Natural killer cell (primary cell): ENCODE results near the gene SND1. TPM values are rescaled to one million over a fixed set of nuclear protein-coding genes. Genes with fewer than 3 reads are reported as not detected.

Experiments
- ATAC-seq, 3 donors: fragments of 150-1000 bp in 2 of 3; fragments of 200-7000 bp in 1 of 3; cut with Tn5 transposase; 1 replicate in 1 of 3; 2 replicates in 2 of 3; pipeline ENCODE4 v1.10.0; 2021; ENCODE audit warnings: mild to moderate bottlenecking in 2 of 3, moderate library complexity in 2 of 3
- DNase-seq, 2 donors: peaks; one replicate each; pipeline versions ENCODE4 v3.0.0 to v3.0.0-alpha.2; 2013 to 2021; ENCODE audit warnings: mixed read lengths in 1 of 2
- H3K27ac ChIP-seq: one replicate; pipeline ENCODE4 v1.5.1; 2013; ENCODE audit warnings: mild to moderate bottlenecking, low read length
- H3K27me3 ChIP-seq: one replicate; pipeline ENCODE4 v1.6.1; 2013; ENCODE audit warnings: low read length; ENCODE audit not compliant: control insufficient read depth, insufficient read depth
- H3K36me3 ChIP-seq: one replicate; pipeline ENCODE4 v1.6.1; 2013; ENCODE audit warnings: low read length; ENCODE audit not compliant: control insufficient read depth, insufficient read depth
- H3K4me1 ChIP-seq: one replicate; pipeline ENCODE4 v1.6.1; 2013; ENCODE audit warnings: low read length; ENCODE audit not compliant: control insufficient read depth, insufficient read depth
- H3K4me3 ChIP-seq: one replicate; pipeline ENCODE4 v1.5.1; 2013; ENCODE audit warnings: low read length
- H3K9me3 ChIP-seq: one replicate; pipeline ENCODE4 v1.6.1; 2013; ENCODE audit warnings: low read length; ENCODE audit not compliant: control insufficient read depth, insufficient read depth
- H3K27ac Mint-ChIP-seq, 2 donors: one replicate each; pipeline ENCODE4 v1.8.0; 2022; ENCODE audit warnings: mild to moderate bottlenecking in 2 of 2, mixed read lengths in 2 of 2, moderate library complexity in 1 of 2
- H3K27me3 Mint-ChIP-seq, 2 donors: one replicate each; pipeline ENCODE4 v1.8.0; 2022; ENCODE audit warnings: low read depth in 2 of 2, mixed read lengths in 2 of 2
- H3K36me3 Mint-ChIP-seq: one replicate; pipeline ENCODE4 v1.8.0; 2022; ENCODE audit warnings: mixed read lengths
- H3K4me1 Mint-ChIP-seq, 2 donors: one replicate each; pipeline ENCODE4 v1.8.0; 2022; ENCODE audit warnings: mixed read lengths in 2 of 2
- H3K4me3 Mint-ChIP-seq: one replicate; pipeline ENCODE4 v1.8.0; 2022; ENCODE audit warnings: mild to moderate bottlenecking, moderate library complexity, mixed read lengths
- H3K9me3 Mint-ChIP-seq, 2 donors: one replicate each; pipeline ENCODE4 v1.8.0; 2022; ENCODE audit warnings: mixed read lengths in 2 of 2
- CTCF ChIP-seq: fragments of 200-600 bp; IDR thresholded peaks from one replicate; pipeline ENCODE4 v1.8.0; 2022; ENCODE audit warnings: antibody characterized with exemption
- WGBS: methylation state at CpG from one replicate; pipeline ENCODE4 v1.1.7; 2013; ENCODE audit warnings: missing lambda C conversion rate; ENCODE audit not compliant: insufficient coverage; 5-methylcytosine and 5-hydroxymethylcytosine counted together
- intact Hi-C: fragments of 100-400 bp; cut with micrococcal nuclease; formaldehyde crosslinking; loops from one replicate; pipeline ENCODE4 v1.14.2; 2022
- total RNA-seq, 4 donors: library from RNA; stranded (reverse); fragments of 120-200 nt in 1 of 4; gene quantifications; one replicate each; pipeline versions ENCODE4 v1.2.3 to v1.2.4, GENCODE V29; 2013 to 2022

SND1 gene
- total RNA-seq, 3 donors from 2014 or later (not counting 1 experiment from before 2014, with no cell fraction given): 149 to 188 (median 149) TPM

GRCh38 chr7:128139406-128139805, 487.4 kb downstream of the SND1 start:
- Mint-ChIP-seq H3K36me3 (no peaks in the 10 kb centered on the region), H3K4me1 (peaks cover 10 to 16% of the 10 kb centered on the region in 2 donors), H3K4me3 (no peak overlapping the region), H3K27ac (no peak overlapping the region), H3K9me3 (no peaks in the 10 kb centered on the region), H3K27me3 (peaks cover 47 to 59% of the 10 kb centered on the region in 2 donors)
- TF ChIP-seq CTCF: no peak
- H3K4me3 ChIP-seq: no peak overlapping the region
- DNase-seq: no peak
- no peak overlapping the region for H3K27ac ChIP-seq
- H3K9me3 ChIP-seq: no peaks in the 10 kb centered on the region
- WGBS: 74% methylated on average over 2 of the region's 3 CpGs
- H3K4me1 ChIP-seq: peaks cover 19% of the 10 kb centered on the region
- no peak for ATAC-seq
- no peaks in the 10 kb centered on the region for H3K36me3 ChIP-seq
- H3K27me3 ChIP-seq: peaks cover 22% of the 10 kb centered on the region
- intact Hi-C loops: no loop called here

DNA sequence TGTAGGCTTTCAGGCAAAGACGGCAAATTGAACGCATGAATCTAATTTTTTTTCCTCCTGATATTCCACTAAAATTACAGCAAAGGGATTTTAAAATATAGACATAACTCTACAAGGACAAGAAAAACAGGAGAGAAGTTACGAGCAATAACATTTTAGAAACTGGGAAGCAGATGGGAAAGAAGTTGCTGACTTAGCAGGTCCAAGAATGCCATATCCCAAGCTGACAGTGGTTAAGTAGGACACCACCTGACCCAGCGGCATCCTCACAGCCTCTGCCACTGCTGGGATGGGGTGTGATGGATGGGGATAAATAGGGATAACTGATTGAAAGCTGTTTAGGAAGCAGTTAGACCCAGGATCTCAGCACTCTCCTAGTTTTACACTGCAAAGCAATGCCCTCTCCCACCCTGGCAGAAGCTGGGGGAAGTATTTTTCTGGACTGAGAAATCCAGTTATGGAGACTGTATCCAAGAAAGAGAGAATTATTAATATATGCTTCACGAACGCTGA, 489.7 kb downstream of the SND1 start:
- Mint-ChIP-seq H3K36me3 (no peaks in the 10 kb centered on the region), H3K27me3 (peaks cover 41 to 60% of the 10 kb centered on the region in 2 donors)
- ATAC-seq: no peak

More for the DNA sequence above, 489.7 kb downstream of the SND1 start:
- H3K4me3 Mint-ChIP-seq: no peak overlapping the region
- Histone ChIP-seq H3K4me3 (no peak overlapping the region), H3K27ac (no peak overlapping the region), H3K9me3 (no peaks in the 10 kb centered on the region), H3K27me3 (peaks cover 11% of the 10 kb centered on the region), H3K4me1 (no peaks in the 10 kb centered on the region), H3K36me3 (no peaks in the 10 kb centered on the region)
- no peaks in the 10 kb centered on the region for H3K4me1 Mint-ChIP-seq
- no peak for DNase-seq
- 97% methylated on average over 6 of the region's 6 CpGs for WGBS
- intact Hi-C loops: no loop called here
- no peak overlapping the region for H3K27ac Mint-ChIP-seq
- TF ChIP-seq CTCF: no peak
- no peaks in the 10 kb centered on the region for H3K9me3 Mint-ChIP-seq

Other genes with a start within 250 kb of the SND1 start
- 10 to 100 TPM; 26.1 to 32.1 (median 28.7) TPM for gene GCC1, start 66.6 kb upstream of the SND1 start, total RNA-seq
- 100 to 1,000 TPM; 102 to 121 (median 109) TPM for gene ARF5, start 63.8 kb upstream of the SND1 start, total RNA-seq
- 1 to 10 TPM; 2.5 to 5.3 (median 3.8) TPM for gene FSCN3, start 58.5 kb upstream of the SND1 start, total RNA-seq
- gene PAX4, start 34.1 kb upstream of the SND1 start, total RNA-seq: not detected